ENCODE results near the gene TMEM242. TPM values are rescaled to one million over a fixed set of nuclear protein-coding genes. Genes with fewer than 3 reads are reported as not detected.

The TMEM242 gene
- total RNA-seq, 1 donor from 2014 or later: 6.8 TPM

- Histone ChIP-seq H3K4me1 (ENCODE audit: control insufficient read depth in 3 of 3, insufficient read depth in 3 of 3, low read length in 3 of 3) (peaks cover 50 to 77% (median 58%) of the 10 kb centered on the region in 3 donors), H3K4me3 (ENCODE audit: low read length in 3 of 3) (peak overlapping the region; percentile 68 to 70 (median 68)), H3K27me3 (ENCODE audit: control insufficient read depth in 3 of 3, insufficient read depth in 3 of 3, low read length in 3 of 3) (peaks cover 3 to 19% (median 12%) of the 10 kb centered on the region in 3 donors), H3K9me3 (ENCODE audit: control insufficient read depth in 3 of 3, low read length in 3 of 3) (no peaks in the 10 kb centered on the region), H3K9ac (ENCODE audit: low read depth in 1 of 3, low read length in 3 of 3) (peak overlapping the region in 1 of 3 donors; percentile 65), H3K27ac (ENCODE audit: low read depth, low read length) (peak overlapping the region; percentile 93), H3K36me3 (ENCODE audit: control insufficient read depth in 3 of 3, insufficient read depth in 3 of 3, low read length in 3 of 3) (no peaks in the 10 kb centered on the region)
These were observed 83.7 kb downstream of the TMEM242 start for GRCh38 chr6:157239671-157240058.

Other genes with a start within 250 kb of the TMEM242 start
- 6.8 TPM for gene ZDHHC14, start 57.7 kb upstream of the TMEM242 start, total RNA-seq

Data from skeletal muscle tissue (tissue), 4 donors.